OCI-LY7 (cell line): Measurements from ENCODE around the gene NOXO1. TPM values are rescaled to one million over a fixed set of nuclear protein-coding genes. Genes with fewer than 3 reads are reported as not detected.

Experiments
- BruUV-seq: library from RNA; stranded (reverse); fragments of 400-500 nt; replicated peaks from 2 replicates; lab custom pipeline; 2021; lab: Mats Ljungman, UMichigan
- CTCF ChIA-PET: fragments of 300-600 bp; sonication (Branson Sonifier 250); formaldehyde crosslinking; loops from one replicate; lab custom pipeline; 2022; ENCODE audit warnings: antibody characterized with exemption; ENCODE audit not compliant: unreplicated experiment; lab: Charles Lee
- POLR2A ChIA-PET: fragments of 300-600 bp; sonication (Branson Sonifier 250); formaldehyde crosslinking; loops from one replicate; lab custom pipeline; 2022; ENCODE audit warnings: antibody characterized with exemption; lab: Charles Lee
- DNase-seq: peaks from one replicate; pipeline ENCODE4 v3.0.0-alpha.2; 2015; ENCODE audit warnings: low spot score
- H2AFZ ChIP-seq: fragments of 200-600 bp; sonication (generic), shearing (Covaris generic); 2 replicates; pipeline ENCODE4 v1.6.1; 2014; ENCODE audit warnings: mild to moderate bottlenecking, antibody characterized with exemption, low read length, moderate library complexity
- H3K27ac ChIP-seq: fragments of 200-600 bp; sonication (generic); 2 replicates; pipeline ENCODE4 v1.5.1; 2014; ENCODE audit warnings: mixed run types, low read depth, mild to moderate bottlenecking, moderate library complexity, low read length, inconsistent platforms; ENCODE audit not compliant: poor library complexity, severe bottlenecking
- H3K36me3 ChIP-seq: fragments of 200-600 bp; sonication (generic); 2 replicates; pipeline ENCODE4 v1.6.1; 2014; ENCODE audit warnings: mild to moderate bottlenecking, antibody characterized with exemption, low read length, moderate library complexity, mixed read lengths; ENCODE audit not compliant: insufficient read depth
- H3K4me1 ChIP-seq: fragments of 200-600 bp; sonication (generic); 2 replicates; pipeline ENCODE4 v1.5.1; 2014; ENCODE audit warnings: mild to moderate bottlenecking, low read length; ENCODE audit not compliant: insufficient read depth, poor library complexity, severe bottlenecking
- H3K4me2 ChIP-seq: fragments of 200-600 bp; sonication (generic); 2 replicates; pipeline ENCODE4 v1.6.1; 2014; ENCODE audit warnings: mild to moderate bottlenecking, low read length
- H3K4me3 ChIP-seq: fragments of 200-600 bp; sonication (generic); 2 replicates; pipeline ENCODE4 v1.5.1; 2014; ENCODE audit warnings: mild to moderate bottlenecking, low read depth, low read length; ENCODE audit not compliant: poor library complexity, severe bottlenecking
- H3K79me2 ChIP-seq: fragments of 200-600 bp; sonication (generic); 2 replicates; pipeline ENCODE4 v1.6.1; 2016; ENCODE audit warnings: low read depth, mild to moderate bottlenecking, low read length, moderate library complexity, mixed read lengths; ENCODE audit not compliant: insufficient read depth
- H3K9me2 ChIP-seq: fragments of 200-600 bp; sonication (generic); 2 replicates; pipeline ENCODE4 v1.6.1; 2016; ENCODE audit warnings: mild to moderate bottlenecking, low read length, mixed read lengths; ENCODE audit not compliant: insufficient read depth
- H3K9me3 ChIP-seq: fragments of 200-600 bp; sonication (generic); 2 replicates; pipeline ENCODE4 v1.6.1; 2014; ENCODE audit warnings: mild to moderate bottlenecking, mixed run types, low read length, mixed read lengths
- H4K20me1 ChIP-seq: fragments of 200-600 bp; sonication (generic); 2 replicates; pipeline ENCODE4 v1.6.1; 2014; ENCODE audit warnings: mild to moderate bottlenecking, antibody characterized with exemption, low read length, moderate library complexity, mixed read lengths; ENCODE audit not compliant: insufficient read depth
- EZH2phosphoT487 ChIP-seq: fragments of 200-600 bp; sonication (generic); IDR thresholded peaks from 2 replicates; pipeline ENCODE4 v1.6.1; 2018; ENCODE audit warnings: low read depth, borderline replicate concordance, mild to moderate bottlenecking, mixed run types, antibody characterized with exemption, low read length, moderate library complexity, mixed read lengths
- intact Hi-C: fragments of 100-400 bp; cut with micrococcal nuclease; formaldehyde crosslinking; loops from one replicate; pipeline ENCODE4 v1.10.0; 2022; ENCODE audit not compliant: unreplicated experiment
- total RNA-seq, 2 experiments: library from RNA; depleted of rRNA in 1 of 2; stranded (reverse); fragments of >200 nt in 1 of 2; shearing (Covaris generic) in 1 of 2; gene quantifications; 2 replicates each; pipeline ENCODE4 v1.2.3, GENCODE V29; 2014 to 2022
- TF ChIP-seq, protein P1 (sequence below): fragments of 200-600 bp; sonication (generic); conservative IDR thresholded peaks from 2 replicates; pipeline ENCODE4 v1.5.1; 2014; ENCODE audit warnings: mild to moderate bottlenecking, antibody characterized with exemption, low read length, moderate library complexity, mixed read lengths

NOXO1 gene
- total RNA-seq, 2 experiments from 2014 or later, result 0.22 to 0.30 TPM

DNA sequence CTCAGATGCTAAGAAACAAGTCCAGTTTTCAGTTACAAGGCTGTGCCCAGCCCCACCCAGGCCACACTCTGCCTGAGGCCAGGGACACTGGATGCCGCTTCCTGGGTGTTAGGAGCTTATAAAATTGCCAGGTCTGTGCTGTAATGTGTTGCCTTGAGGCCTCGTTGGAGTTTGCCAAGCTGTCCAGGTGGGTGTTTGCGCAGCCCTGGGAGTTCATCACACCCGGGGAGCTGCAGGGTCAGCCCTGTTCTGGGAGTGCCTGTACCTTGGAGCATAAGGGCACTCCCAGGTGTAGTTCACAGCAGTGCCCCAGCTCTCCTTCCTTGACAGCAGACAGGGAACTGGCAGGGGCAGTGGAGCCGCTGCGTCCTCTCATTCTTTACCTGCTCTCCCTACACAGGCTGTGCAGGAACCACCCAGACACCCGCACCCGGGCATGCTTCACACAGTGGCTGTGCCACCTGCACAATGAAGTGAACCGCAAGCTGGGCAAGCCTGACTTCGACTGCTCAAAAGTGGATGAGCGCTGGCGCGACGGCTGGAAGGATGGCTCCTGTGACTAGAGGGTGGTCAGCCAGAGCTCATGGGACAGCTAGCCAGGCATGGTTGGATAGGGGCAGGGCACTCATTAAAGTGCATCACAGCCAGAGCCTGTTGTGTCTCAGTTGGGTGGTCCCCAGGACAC, 4.3 kb upstream of the NOXO1 start:
- no TSS peak for BruUV-seq
- CTCF ChIA-PET, result interaction anchor here (0.6 kb wide), 1 partner anchor 801 kb away, joined by 3 read pairs; no protein-coding TSS in a partner anchor

DNA sequence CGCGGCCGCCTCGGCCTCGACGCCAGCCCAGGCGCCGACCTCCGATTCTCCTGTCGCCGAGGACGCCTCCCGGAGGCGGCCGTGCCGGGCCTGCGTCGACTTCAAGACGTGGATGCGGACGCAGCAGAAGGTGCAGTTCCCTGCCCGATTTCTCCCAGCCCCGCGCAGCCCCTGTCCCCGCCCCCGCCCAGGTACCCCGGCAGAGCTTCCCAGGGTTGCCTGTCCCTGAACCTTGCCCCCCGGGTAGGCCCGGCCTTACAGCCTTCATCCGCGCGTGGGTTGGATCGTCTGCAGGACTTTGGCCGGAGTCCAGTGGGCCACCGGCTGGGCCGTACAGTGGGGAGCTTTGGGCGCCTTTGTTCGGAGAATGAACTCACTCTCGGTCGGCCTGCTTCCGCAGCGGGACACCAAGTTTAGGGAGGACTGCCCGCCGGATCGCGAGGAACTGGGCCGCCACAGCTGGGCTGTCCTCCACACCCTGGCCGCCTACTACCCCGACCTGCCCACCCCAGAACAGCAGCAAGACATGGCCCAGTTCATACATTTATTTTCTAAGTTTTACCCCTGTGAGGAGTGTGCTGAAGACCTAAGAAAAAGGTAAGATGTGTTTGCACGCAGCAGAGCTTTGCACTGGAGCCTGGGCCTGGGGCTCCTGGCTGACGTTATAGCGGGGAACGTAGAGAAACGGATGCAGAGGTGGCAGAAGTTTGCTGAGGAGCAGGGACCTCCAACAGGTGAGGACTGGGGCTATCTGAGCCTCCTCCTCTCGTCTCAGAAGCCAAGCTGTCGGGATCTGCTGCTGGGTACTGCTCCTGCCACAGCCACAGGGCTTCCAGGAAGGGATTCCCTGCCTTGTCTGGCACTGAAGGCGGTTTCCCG, 3.3 kb upstream of the NOXO1 start:
- Histone ChIP-seq H3K4me1 (peaks cover 14% of the 10 kb centered on the region), H3K36me3 (peaks cover 13% of the 10 kb centered on the region; the same call in 1 of the 2 replicates), H3K9me3 (no peaks in the 10 kb centered on the region), H3K79me2 (no peaks in the 10 kb centered on the region), H3K9me2 (no peaks in the 10 kb centered on the region), H3K27ac (peak overlapping the region; percentile 37), H2AFZ (peak overlapping the region; percentile 44; the same call in 1 of the 2 replicates), H3K4me2 (peak overlapping the region; percentile 85), H4K20me1 (no peaks in the 10 kb centered on the region), H3K4me3 (peak overlapping the region; percentile 82)
- CTCF ChIA-PET, result no interaction called here
- TF ChIP-seq, protein P1, sequence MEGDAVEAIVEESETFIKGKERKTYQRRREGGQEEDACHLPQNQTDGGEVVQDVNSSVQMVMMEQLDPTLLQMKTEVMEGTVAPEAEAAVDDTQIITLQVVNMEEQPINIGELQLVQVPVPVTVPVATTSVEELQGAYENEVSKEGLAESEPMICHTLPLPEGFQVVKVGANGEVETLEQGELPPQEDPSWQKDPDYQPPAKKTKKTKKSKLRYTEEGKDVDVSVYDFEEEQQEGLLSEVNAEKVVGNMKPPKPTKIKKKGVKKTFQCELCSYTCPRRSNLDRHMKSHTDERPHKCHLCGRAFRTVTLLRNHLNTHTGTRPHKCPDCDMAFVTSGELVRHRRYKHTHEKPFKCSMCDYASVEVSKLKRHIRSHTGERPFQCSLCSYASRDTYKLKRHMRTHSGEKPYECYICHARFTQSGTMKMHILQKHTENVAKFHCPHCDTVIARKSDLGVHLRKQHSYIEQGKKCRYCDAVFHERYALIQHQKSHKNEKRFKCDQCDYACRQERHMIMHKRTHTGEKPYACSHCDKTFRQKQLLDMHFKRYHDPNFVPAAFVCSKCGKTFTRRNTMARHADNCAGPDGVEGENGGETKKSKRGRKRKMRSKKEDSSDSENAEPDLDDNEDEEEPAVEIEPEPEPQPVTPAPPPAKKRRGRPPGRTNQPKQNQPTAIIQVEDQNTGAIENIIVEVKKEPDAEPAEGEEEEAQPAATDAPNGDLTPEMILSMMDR, result no peak
- no peak for TF ChIP-seq EZH2phosphoT487
- intact Hi-C loops, result loop anchor here (1.0 kb wide), 1 partner anchor 12 kb away; the partner anchor contains the start of gene TBL3
- BruUV-seq, result TSS peak; percentile 36
- peak; percentile 19 for DNase-seq
- POLR2A ChIA-PET, result interaction anchor here (0.7 to 1.1 kb wide), 2 partner anchors 13 to 188 kb away, joined by 3 read pairs; partner anchors contain the start of gene TBL3

More for the DNA sequence above, 4.3 kb upstream of the NOXO1 start:
- Histone ChIP-seq H3K36me3 (peaks cover 12% of the 10 kb centered on the region; the same call in 1 of the 2 replicates), H3K4me1 (peaks cover 18% of the 10 kb centered on the region), H3K9me2 (no peaks in the 10 kb centered on the region), H3K4me2 (peak overlapping the region; percentile 85), H3K9me3 (no peaks in the 10 kb centered on the region), H4K20me1 (no peaks in the 10 kb centered on the region), H3K79me2 (no peaks in the 10 kb centered on the region), H3K4me3 (peak overlapping the region; percentile 82), H3K27ac (no peak overlapping the region), H2AFZ (no peak overlapping the region)
- POLR2A ChIA-PET, result interaction anchor here (1.1 kb wide), 1 partner anchor 14 kb away, joined by 3 read pairs; the partner anchor contains the start of gene TBL3
- no peak for TF ChIP-seq EZH2phosphoT487
- TF ChIP-seq, protein P1, result no peak
- no peak for DNase-seq
- intact Hi-C loops, result no loop called here
